ENCODE measurements around the gene SHMT1.
"Not testable (repeated sequence)": the region's sequence is repeated elsewhere in the genome, so short reads cannot be mapped to it uniquely, and the experiment has no call there.

Gene SHMT1

GRCh38 chr17:18309202-18309601, 54.1 kb downstream of the SHMT1 start:
- Mint-ChIP-seq H3K27ac (no peak overlapping the region), H3K4me1 (ENCODE audit: low read depth) (peaks cover 35% of the 10 kb centered on the region), H3K27me3 (no peaks in the 10 kb centered on the region), H3K36me3 (ENCODE audit: low read depth) (peaks cover 64% of the 10 kb centered on the region), H3K4me3 (no peak overlapping the region), H3K9me3 (no peaks in the 10 kb centered on the region)

GRCh38 chr17:18303206-18303605, 60.1 kb downstream of the SHMT1 start:
- peaks cover 62% of the 10 kb centered on the region for H3K36me3 Mint-ChIP-seq (ENCODE audit: low read depth)
- H3K27me3 Mint-ChIP-seq; H3K4me1 Mint-ChIP-seq (ENCODE audit: low read depth); H3K9me3 Mint-ChIP-seq; H3K4me3 Mint-ChIP-seq; H3K27ac Mint-ChIP-seq: not testable (repeated sequence)

GRCh38 chr17:18300725-18301480, 62.4 kb downstream of the SHMT1 start:
- Mint-ChIP-seq H3K4me1 (ENCODE audit: low read depth) (no peaks in the 10 kb centered on the region), H3K27ac (no peak overlapping the region), H3K27me3 (no peaks in the 10 kb centered on the region), H3K4me3 (no peak overlapping the region), H3K9me3 (no peaks in the 10 kb centered on the region), H3K36me3 (ENCODE audit: low read depth) (peaks cover 60% of the 10 kb centered on the region)

- not testable (repeated sequence) for H3K4me1 Mint-ChIP-seq (ENCODE audit: low read depth); H3K27me3 Mint-ChIP-seq; H3K9me3 Mint-ChIP-seq; H3K27ac Mint-ChIP-seq; H3K4me3 Mint-ChIP-seq
- peaks cover 56% of the 10 kb centered on the region for H3K36me3 Mint-ChIP-seq (ENCODE audit: low read depth)
Observed at GRCh38 chr17:18298061-18298460, 65.3 kb downstream of the SHMT1 start.

- Mint-ChIP-seq H3K27ac (no peak overlapping the region), H3K9me3 (no peaks in the 10 kb centered on the region), H3K36me3 (ENCODE audit: low read depth) (peaks cover 71% of the 10 kb centered on the region), H3K27me3 (no peaks in the 10 kb centered on the region), H3K4me3 (no peak overlapping the region), H3K4me1 (ENCODE audit: low read depth) (no peaks in the 10 kb centered on the region)
Observed at GRCh38 chr17:18291718-18292540, 71.4 kb downstream of the SHMT1 start.

- Mint-ChIP-seq H3K27me3 (no peaks in the 10 kb centered on the region), H3K9me3 (no peaks in the 10 kb centered on the region), H3K4me3 (no peak overlapping the region), H3K27ac (no peak overlapping the region), H3K36me3 (ENCODE audit: low read depth) (peaks cover 79% of the 10 kb centered on the region), H3K4me1 (ENCODE audit: low read depth) (no peaks in the 10 kb centered on the region)
Observed at GRCh38 chr17:18285296-18285695, 78.1 kb downstream of the SHMT1 start.

- Mint-ChIP-seq H3K36me3 (ENCODE audit: low read depth) (peaks cover 64% of the 10 kb centered on the region), H3K27ac (no peak overlapping the region), H3K4me1 (ENCODE audit: low read depth) (no peaks in the 10 kb centered on the region), H3K9me3 (no peaks in the 10 kb centered on the region), H3K4me3 (no peak overlapping the region), H3K27me3 (no peaks in the 10 kb centered on the region)
Observed at GRCh38 chr17:18281788-18282187, 81.6 kb downstream of the SHMT1 start.

- no peak overlapping the region for H3K4me3 Mint-ChIP-seq
- H3K27ac Mint-ChIP-seq = no peak overlapping the region
- no peaks in the 10 kb centered on the region for H3K4me1 Mint-ChIP-seq (ENCODE audit: low read depth)
- peaks cover 67% of the 10 kb centered on the region for H3K36me3 Mint-ChIP-seq (ENCODE audit: low read depth)
- no peaks in the 10 kb centered on the region for H3K27me3 Mint-ChIP-seq
- H3K9me3 Mint-ChIP-seq = no peaks in the 10 kb centered on the region
Observed at GRCh38 chr17:18280766-18281371, 82.5 kb downstream of the SHMT1 start.

GRCh38 chr17:18280249-18280648, 83.1 kb downstream of the SHMT1 start:
- H3K27me3 Mint-ChIP-seq = no peaks in the 10 kb centered on the region
- no peaks in the 10 kb centered on the region for H3K4me1 Mint-ChIP-seq (ENCODE audit: low read depth)
- H3K9me3 Mint-ChIP-seq = no peaks in the 10 kb centered on the region
- H3K4me3 Mint-ChIP-seq = no peak overlapping the region
- no peak overlapping the region for H3K27ac Mint-ChIP-seq
- peaks cover 61% of the 10 kb centered on the region for H3K36me3 Mint-ChIP-seq (ENCODE audit: low read depth)

GRCh38 chr17:18278867-18279266, 84.5 kb downstream of the SHMT1 start:
- Mint-ChIP-seq H3K4me1 (ENCODE audit: low read depth) (no peaks in the 10 kb centered on the region), H3K36me3 (ENCODE audit: low read depth) (peaks cover 50% of the 10 kb centered on the region), H3K27ac (no peak overlapping the region), H3K27me3 (no peaks in the 10 kb centered on the region), H3K4me3 (no peak overlapping the region), H3K9me3 (no peaks in the 10 kb centered on the region)
